Activated CD4-positive, alpha-beta memory T cell treated with anti-CD3 and anti-CD28 coated beads for 36 hours (primary cell): ENCODE measurements around the gene FOSL2. TPM values are rescaled to one million over a fixed set of nuclear protein-coding genes. Genes with fewer than 3 reads are reported as not detected.

ENCODE experiments used
- CTCF ChIA-PET: fragments of 350-600 bp; sonication (Branson Sonifier 250); formaldehyde crosslinking; loops from one replicate; lab custom pipeline; 2021; ENCODE audit warnings: antibody characterized with exemption, inconsistent platforms; lab: Charles Lee
- POLR2A ChIA-PET: fragments of 350-600 bp; sonication (Branson Sonifier 250); formaldehyde crosslinking; loops from one replicate; lab custom pipeline; 2021; ENCODE audit warnings: antibody characterized with exemption; lab: Charles Lee
- DNase-seq: peaks from one replicate; pipeline ENCODE4 v3.0.0-alpha.2; 2020
- H3K27ac Mint-ChIP-seq: one replicate; pipeline ENCODE4 v1.8.0; 2021; ENCODE audit warnings: mixed read lengths
- H3K27me3 Mint-ChIP-seq: one replicate; pipeline ENCODE4 v1.8.0; 2021; ENCODE audit warnings: mixed read lengths
- H3K36me3 Mint-ChIP-seq: one replicate; pipeline ENCODE4 v1.8.0; 2021; ENCODE audit warnings: mixed read lengths
- H3K4me1 Mint-ChIP-seq: one replicate; pipeline ENCODE4 v1.8.0; 2021; ENCODE audit warnings: low read depth, mixed read lengths
- H3K4me3 Mint-ChIP-seq: one replicate; pipeline ENCODE4 v1.8.0; 2021; ENCODE audit warnings: mild to moderate bottlenecking, mixed read lengths
- H3K9me3 Mint-ChIP-seq: one replicate; pipeline ENCODE4 v1.8.0; 2021; ENCODE audit warnings: mixed read lengths
- intact Hi-C: fragments of 100-400 bp; cut with micrococcal nuclease; formaldehyde crosslinking; loops from one replicate; pipeline ENCODE4 v1.15.1; 2023
- total RNA-seq, 2 experiments: library from RNA; stranded (reverse); gene quantifications; one replicate each; pipeline ENCODE4 v1.2.3, GENCODE V29; 2021

The FOSL2 gene
- total RNA-seq, 2 experiments from 2014 or later = 172 to 182 TPM

DNA sequence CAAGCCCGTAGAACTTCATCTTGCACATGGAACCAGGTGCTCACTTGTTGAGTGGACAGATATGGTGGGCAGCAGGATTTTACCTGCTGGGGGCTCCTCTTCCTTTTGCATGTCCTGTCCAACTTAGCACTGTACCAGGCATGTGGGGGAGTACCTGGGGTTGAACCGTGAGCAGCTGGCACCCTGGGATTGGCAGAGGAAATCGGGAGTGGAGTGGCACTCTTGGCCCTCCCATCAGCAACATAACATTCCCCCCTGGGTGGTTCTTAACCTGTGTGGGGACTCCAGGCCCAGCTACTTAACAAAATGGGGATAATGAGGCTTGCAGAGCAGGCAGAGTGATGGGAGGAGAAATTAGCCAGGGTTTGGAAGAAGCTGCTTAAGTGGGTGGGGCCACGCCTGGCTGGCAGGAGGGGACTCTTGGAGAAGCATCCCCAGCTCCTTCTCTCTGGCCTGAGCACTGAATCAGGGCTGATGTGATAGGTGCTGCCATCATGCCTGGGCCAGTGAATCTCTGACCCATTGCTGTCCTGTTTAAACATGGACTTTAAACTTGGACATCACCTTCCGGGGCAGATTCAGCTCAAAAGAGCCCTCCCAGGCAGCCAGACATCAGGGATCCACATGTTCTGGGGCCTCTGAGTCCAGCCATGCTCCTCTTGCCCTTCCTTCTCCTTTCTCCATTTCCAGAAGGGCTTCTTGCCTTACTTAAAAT, 15.5 kb downstream of the FOSL2 start:
- no peak for DNase-seq
- CTCF ChIA-PET = interaction anchor here (1.1 to 1.7 kb wide), 3 partner anchors 15 to 704 kb away, joined by 4 to 9 read pairs (median 4); partner anchors contain the start of gene FOSL2
- H3K4me3 Mint-ChIP-seq = peak overlapping the region; percentile 4
- intact Hi-C loops = no loop called here
- H3K9me3 Mint-ChIP-seq = no peaks in the 10 kb centered on the region
- peaks cover 83% of the 10 kb centered on the region for H3K4me1 Mint-ChIP-seq
- POLR2A ChIA-PET = interaction anchor here (0.8 to 2.8 kb wide), 5 partner anchors 9 to 41 kb away, joined by 3 to 15 read pairs (median 3); partner anchors contain the start of gene FOSL2
- H3K27ac Mint-ChIP-seq = peak overlapping the region; percentile 95
- H3K27me3 Mint-ChIP-seq = no peaks in the 10 kb centered on the region
- peaks cover 89% of the 10 kb centered on the region for H3K36me3 Mint-ChIP-seq

DNA sequence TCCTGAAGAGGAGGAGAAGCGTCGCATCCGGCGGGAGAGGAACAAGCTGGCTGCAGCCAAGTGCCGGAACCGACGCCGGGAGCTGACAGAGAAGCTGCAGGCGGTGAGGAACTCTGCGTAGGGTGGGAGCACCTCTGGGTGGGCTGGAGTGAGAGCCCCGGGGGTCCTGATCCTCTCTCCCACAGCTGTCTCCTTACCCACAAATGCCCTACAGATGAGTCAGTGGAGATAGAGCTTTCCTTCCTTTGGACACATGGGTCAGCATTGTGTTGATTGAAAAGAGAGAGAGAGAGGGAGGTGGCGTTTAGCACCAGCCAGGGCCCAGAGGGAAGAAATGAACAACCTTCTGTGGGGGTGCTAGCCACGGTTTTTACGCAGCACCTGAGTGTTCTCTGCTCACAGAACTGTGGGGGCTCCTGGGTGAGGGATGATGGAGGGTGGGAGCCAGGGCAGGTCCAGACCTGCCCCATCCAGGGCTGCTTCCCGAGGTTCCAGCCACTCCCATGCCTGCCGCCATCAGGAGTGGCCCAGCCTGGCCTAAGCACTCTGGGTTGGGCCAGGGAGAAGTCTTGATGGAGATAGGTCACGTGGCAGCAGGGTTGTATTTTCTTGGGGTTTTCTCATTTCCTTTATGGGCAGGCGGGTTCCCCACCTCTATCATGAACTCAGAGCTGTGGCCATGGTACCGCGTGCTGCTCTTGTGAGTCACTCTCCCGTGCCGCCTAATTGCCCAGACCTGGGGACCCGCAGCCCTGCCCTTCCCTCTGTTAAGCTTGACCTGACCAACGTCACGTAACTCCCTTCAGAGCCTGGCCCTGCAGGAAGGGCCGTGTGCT, 16.3 kb downstream of the FOSL2 start:
- H3K4me3 Mint-ChIP-seq = peak overlapping the region; percentile 38
- POLR2A ChIA-PET = interaction anchor here (0.8 to 2.8 kb wide), 5 partner anchors 16 to 40 kb away, joined by 3 to 15 read pairs (median 4); partner anchors contain the start of gene FOSL2

DNA sequence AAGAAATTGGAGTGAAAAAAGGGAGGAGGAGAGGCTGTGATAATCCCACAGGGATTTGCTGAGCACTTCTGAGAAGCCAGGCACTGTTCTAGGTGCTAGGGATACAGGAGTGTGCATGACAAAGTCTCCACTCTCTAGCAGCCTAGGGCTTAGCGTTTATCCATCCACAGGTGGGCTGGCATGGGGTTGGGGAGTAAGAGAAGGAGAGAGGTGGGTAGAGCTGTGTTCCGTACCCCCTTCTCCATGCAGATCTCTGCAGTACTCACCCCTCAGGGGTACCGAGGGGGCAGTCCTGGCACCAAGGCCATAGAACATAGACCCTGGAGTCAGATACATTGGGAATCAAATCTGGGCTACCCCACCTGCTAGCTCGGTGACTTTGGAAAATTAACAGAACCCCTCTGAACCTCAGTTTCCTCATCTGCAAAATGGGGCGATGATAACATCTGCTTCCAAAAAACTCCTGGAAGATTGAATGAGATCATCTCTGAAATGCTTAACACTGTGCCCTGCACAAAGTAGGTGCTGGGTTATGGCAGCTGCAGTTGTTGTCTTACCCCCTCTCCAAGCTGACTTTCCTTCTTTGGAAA, 18.6 kb downstream of the FOSL2 start:
- intact Hi-C loops = no loop called here
- H3K4me1 Mint-ChIP-seq = peaks cover 57% of the 10 kb centered on the region
- no peak for DNase-seq
- H3K27ac Mint-ChIP-seq = peak overlapping the region; percentile 95
- CTCF ChIA-PET = no interaction called here
- H3K27me3 Mint-ChIP-seq = no peaks in the 10 kb centered on the region
- no peak overlapping the region for H3K4me3 Mint-ChIP-seq
- H3K36me3 Mint-ChIP-seq = peaks cover 90% of the 10 kb centered on the region
- H3K9me3 Mint-ChIP-seq = no peaks in the 10 kb centered on the region
- POLR2A ChIA-PET = interaction anchor here (1.6 kb wide), 1 partner anchor 15 kb away, joined by 3 read pairs; no protein-coding TSS in a partner anchor

More for the DNA sequence above, 16.3 kb downstream of the FOSL2 start:
- Mint-ChIP-seq H3K9me3 (no peaks in the 10 kb centered on the region), H3K27me3 (no peaks in the 10 kb centered on the region), H3K36me3 (peaks cover 89% of the 10 kb centered on the region), H3K27ac (peak overlapping the region; percentile 95), H3K4me1 (peaks cover 75% of the 10 kb centered on the region)
- peak; percentile 85 for DNase-seq
- CTCF ChIA-PET = interaction anchor here (0.6 to 1.7 kb wide), 5 partner anchors 8 to 705 kb away, joined by 3 to 9 read pairs (median 4); partner anchors contain the start of gene FOSL2
- intact Hi-C loops = loop anchor here (1.0 kb wide), 1 partner anchor 19 kb away; no protein-coding TSS in a partner anchor

DNA sequence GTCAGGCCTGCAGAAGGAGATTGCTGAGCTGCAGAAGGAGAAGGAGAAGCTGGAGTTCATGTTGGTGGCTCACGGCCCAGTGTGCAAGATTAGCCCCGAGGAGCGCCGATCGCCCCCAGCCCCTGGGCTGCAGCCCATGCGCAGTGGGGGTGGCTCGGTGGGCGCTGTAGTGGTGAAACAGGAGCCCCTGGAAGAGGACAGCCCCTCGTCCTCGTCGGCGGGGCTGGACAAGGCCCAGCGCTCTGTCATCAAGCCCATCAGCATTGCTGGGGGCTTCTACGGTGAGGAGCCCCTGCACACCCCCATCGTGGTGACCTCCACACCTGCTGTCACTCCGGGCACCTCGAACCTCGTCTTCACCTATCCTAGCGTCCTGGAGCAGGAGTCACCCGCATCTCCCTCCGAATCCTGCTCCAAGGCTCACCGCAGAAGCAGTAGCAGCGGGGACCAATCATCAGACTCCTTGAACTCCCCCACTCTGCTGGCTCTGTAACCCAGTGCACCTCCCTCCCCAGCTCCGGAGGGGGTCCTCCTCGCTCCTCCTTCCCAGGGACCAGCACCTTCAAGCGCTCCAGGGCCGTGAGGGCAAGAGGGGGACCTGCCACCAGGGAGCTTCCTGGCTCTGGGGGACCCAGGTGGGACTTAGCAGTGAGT, 19.4 kb downstream of the FOSL2 start:
- Mint-ChIP-seq H3K4me3 (no peak overlapping the region), H3K27ac (peak overlapping the region; percentile 56), H3K27me3 (no peaks in the 10 kb centered on the region), H3K4me1 (peaks cover 49% of the 10 kb centered on the region), H3K9me3 (no peaks in the 10 kb centered on the region), H3K36me3 (peaks cover 87% of the 10 kb centered on the region)
- ChIA-PET CTCF (no interaction called here), POLR2A (interaction anchor here (1.8 kb wide), 1 partner anchor 9 kb away, joined by 5 read pairs; no protein-coding TSS in a partner anchor)
- intact Hi-C loops = no loop called here
- DNase-seq = no peak

DNA sequence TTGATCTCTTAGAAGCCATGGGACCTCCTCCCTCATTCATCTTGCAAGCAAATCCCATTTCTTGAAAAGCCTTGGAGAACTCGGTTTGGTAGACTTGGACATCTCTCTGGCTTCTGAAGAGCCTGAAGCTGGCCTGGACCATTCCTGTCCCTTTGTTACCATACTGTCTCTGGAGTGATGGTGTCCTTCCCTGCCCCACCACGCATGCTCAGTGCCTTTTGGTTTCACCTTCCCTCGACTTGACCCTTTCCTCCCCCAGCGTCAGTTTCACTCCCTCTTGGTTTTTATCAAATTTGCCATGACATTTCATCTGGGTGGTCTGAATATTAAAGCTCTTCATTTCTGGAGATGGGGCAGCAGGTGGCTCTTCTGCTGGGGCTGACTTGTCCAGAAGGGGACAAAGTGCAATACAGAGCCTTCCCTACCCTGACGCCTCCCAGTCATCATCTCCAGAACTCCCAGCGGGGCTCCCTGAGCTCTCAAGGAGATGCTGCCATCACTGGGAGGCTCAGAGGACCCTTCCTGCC, 20.0 kb downstream of the FOSL2 start:
- Mint-ChIP-seq H3K9me3 (no peaks in the 10 kb centered on the region), H3K27me3 (no peaks in the 10 kb centered on the region), H3K4me1 (peaks cover 43% of the 10 kb centered on the region), H3K36me3 (peaks cover 86% of the 10 kb centered on the region), H3K4me3 (no peak overlapping the region), H3K27ac (peak overlapping the region; percentile 56)
- ChIA-PET POLR2A (interaction anchor here (0.5 to 1.8 kb wide), 4 partner anchors 10 to 36 kb away, joined by 3 to 5 read pairs (median 3); no protein-coding TSS in a partner anchor), CTCF (no interaction called here)
- DNase-seq = no peak
- intact Hi-C loops = no loop called here

DNA sequence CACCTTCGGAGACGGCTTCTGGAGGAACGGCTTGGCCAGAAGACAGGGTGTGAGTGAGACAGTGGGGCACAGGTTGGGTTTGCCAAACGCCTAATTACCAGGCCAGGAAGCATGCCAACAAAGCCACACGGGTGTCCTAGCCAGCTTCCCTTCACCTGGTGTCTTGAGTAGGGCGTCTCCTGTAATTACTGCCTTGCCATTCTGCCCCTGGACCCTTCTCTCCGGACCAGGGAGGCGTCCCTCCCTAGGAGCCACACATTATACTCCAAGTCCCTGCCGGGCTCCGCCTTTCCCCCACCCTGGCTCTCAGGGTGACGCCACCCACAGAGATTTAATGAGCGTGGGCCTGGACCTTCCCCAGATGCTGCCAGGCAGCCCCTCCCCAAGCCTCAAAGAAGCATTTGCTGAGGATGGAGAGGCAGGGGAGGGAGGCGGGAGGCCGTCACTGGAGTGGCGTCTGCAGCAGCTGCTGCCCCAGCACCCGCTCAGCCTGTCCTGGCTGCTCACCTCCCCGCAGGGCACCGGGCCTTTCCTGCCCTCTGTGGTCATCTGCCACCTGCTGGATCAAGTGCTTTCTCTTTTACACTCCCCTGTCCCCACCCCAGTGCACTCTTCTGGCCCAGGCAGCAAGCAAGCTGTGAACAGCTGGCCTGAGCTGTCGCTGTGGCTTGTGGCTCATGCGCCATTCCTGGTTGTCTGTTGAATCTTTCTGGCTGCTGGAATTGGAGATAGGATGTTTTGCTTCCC, 20.7 kb downstream of the FOSL2 start:
- peak overlapping the region; percentile 42 for H3K27ac Mint-ChIP-seq
- no peaks in the 10 kb centered on the region for H3K9me3 Mint-ChIP-seq
- H3K36me3 Mint-ChIP-seq = peaks cover 80% of the 10 kb centered on the region
- H3K4me1 Mint-ChIP-seq = peaks cover 37% of the 10 kb centered on the region
- no peaks in the 10 kb centered on the region for H3K27me3 Mint-ChIP-seq
- H3K4me3 Mint-ChIP-seq = peak overlapping the region; percentile 9
- DNase-seq = no peak
- ChIA-PET POLR2A (interaction anchor here (0.5 to 1.8 kb wide), 4 partner anchors 11 to 35 kb away, joined by 3 to 5 read pairs (median 3); no protein-coding TSS in a partner anchor), CTCF (no interaction called here)
- intact Hi-C loops = no loop called here

DNA sequence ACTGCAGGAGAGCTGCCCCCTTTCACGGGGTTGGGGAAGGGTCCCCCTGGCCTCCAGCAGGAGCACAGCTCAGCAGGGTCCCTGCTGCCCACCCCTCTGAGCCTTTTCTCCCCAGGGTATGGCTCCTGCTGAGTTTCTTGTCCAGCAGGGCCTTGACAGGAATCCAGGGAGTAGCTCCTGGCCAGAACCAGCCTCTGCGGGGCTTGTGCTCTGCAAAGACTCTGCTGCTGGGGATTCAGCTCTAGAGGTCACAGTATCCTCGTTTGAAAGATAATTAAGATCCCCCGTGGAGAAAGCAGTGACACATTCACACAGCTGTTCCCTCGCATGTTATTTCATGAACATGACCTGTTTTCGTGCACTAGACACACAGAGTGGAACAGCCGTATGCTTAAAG, 21.2 kb downstream of the FOSL2 start:
- ChIA-PET CTCF (interaction anchor here (1.3 kb wide), 1 partner anchor 660 kb away, joined by 3 read pairs; no protein-coding TSS in a partner anchor), POLR2A (interaction anchor here (0.7 to 0.9 kb wide), 2 partner anchors 8 to 24 kb away, joined by 3 read pairs; no protein-coding TSS in a partner anchor)
- H3K27ac Mint-ChIP-seq = peak overlapping the region; percentile 42
- H3K4me3 Mint-ChIP-seq = peak overlapping the region; percentile 9
- H3K27me3 Mint-ChIP-seq = no peaks in the 10 kb centered on the region
- DNase-seq = no peak
- intact Hi-C loops = no loop called here
- H3K36me3 Mint-ChIP-seq = peaks cover 76% of the 10 kb centered on the region
- H3K9me3 Mint-ChIP-seq = no peaks in the 10 kb centered on the region
- H3K4me1 Mint-ChIP-seq = peaks cover 31% of the 10 kb centered on the region

DNA sequence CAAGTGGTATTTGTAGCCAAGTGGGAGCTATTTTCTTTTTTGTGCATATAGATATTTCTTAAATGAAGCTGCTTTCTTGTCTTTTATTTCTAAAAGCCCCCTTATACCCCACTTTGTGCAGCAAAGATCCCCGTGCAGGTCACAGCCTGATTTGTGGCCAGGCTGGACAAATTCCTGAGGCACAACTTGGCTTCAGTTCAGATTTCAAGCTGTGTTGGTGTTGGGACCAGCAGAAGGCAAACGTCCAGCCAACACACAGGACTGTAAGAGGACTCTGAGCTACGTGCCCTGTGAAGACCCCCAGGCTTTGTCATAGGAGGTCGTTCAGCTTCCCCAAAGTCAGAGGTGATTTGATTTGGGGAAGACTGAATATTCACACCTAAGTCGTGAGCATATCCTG, 21.9 kb downstream of the FOSL2 start:
- Mint-ChIP-seq H3K9me3 (no peaks in the 10 kb centered on the region), H3K4me3 (no peak overlapping the region), H3K36me3 (peaks cover 69% of the 10 kb centered on the region), H3K27me3 (no peaks in the 10 kb centered on the region), H3K4me1 (peaks cover 25% of the 10 kb centered on the region), H3K27ac (peak overlapping the region; percentile 45)
- intact Hi-C loops = no loop called here
- CTCF ChIA-PET = interaction anchor here (1.3 kb wide), 1 partner anchor 660 kb away, joined by 3 read pairs; no protein-coding TSS in a partner anchor
- POLR2A ChIA-PET = interaction anchor here (0.7 to 0.9 kb wide), 2 partner anchors 9 to 24 kb away, joined by 3 read pairs; no protein-coding TSS in a partner anchor
- no peak for DNase-seq

DNA sequence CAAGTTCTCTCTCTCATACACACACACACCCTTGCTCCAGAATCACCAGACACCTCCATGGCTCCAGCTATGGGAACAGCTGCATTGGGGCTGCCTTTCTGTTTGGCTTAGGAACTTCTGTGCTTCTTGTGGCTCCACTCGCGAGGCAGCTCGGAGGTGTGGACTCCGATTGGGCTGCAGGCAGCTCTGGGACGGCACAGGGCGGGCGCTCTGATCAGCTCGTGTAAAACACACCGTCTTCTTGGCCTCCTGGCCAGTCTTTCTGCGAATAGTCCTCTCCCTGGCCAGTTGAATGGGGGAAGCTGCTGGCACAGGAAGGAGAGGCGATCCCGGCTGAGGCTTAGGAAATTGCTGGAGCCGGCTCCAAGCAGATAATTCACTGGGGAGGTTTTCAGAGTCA, 22.4 kb downstream of the FOSL2 start:
- CTCF ChIA-PET = interaction anchor here (1.3 kb wide), 1 partner anchor 661 kb away, joined by 3 read pairs; no protein-coding TSS in a partner anchor
- no peaks in the 10 kb centered on the region for H3K27me3 Mint-ChIP-seq
- peaks cover 68% of the 10 kb centered on the region for H3K36me3 Mint-ChIP-seq
- H3K27ac Mint-ChIP-seq = peak overlapping the region; percentile 38
- no peaks in the 10 kb centered on the region for H3K9me3 Mint-ChIP-seq
- POLR2A ChIA-PET = interaction anchor here (0.9 kb wide), 1 partner anchor 10 kb away, joined by 3 read pairs; no protein-coding TSS in a partner anchor
- no peak for DNase-seq
- intact Hi-C loops = no loop called here
- H3K4me1 Mint-ChIP-seq = peaks cover 22% of the 10 kb centered on the region
- no peak overlapping the region for H3K4me3 Mint-ChIP-seq

DNA sequence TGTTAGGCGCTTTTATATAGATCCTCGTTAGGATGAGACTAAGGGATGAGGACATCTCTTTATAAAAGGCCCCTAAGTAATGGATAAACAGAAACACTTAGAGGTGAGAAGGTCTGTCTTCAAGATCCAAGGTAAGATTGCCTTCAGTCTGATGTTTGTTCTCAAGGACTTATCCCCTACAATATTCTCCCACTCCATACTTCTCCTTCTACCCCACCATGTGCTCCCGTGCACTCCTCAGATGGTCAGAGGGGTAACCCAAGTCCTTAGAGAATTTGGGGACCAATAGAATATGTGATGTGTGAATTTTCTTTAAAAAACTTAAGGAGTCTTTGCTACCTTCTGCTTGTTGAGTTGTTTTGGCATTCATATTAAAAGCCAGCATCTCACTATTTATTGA, 23.1 kb downstream of the FOSL2 start:
- CTCF ChIA-PET = no interaction called here
- DNase-seq = no peak
- intact Hi-C loops = no loop called here
- H3K4me1 Mint-ChIP-seq = peaks cover 17% of the 10 kb centered on the region
- H3K27me3 Mint-ChIP-seq = no peaks in the 10 kb centered on the region
- POLR2A ChIA-PET = no interaction called here
- no peak overlapping the region for H3K4me3 Mint-ChIP-seq
- H3K27ac Mint-ChIP-seq = peak overlapping the region; percentile 23
- no peaks in the 10 kb centered on the region for H3K9me3 Mint-ChIP-seq
- peaks cover 64% of the 10 kb centered on the region for H3K36me3 Mint-ChIP-seq
